GM18508 (cell line): Measurements from ENCODE around the gene HES5.
"Not testable (repeated sequence)": the region's sequence is repeated elsewhere in the genome, so short reads cannot be mapped to it uniquely, and the experiment has no call there.

ENCODE experiments used
- ATAC-seq: cut with Tn5 transposase; IDR thresholded peaks from one replicate; pipeline ENCODE4 v1.9.1; 2021; ENCODE audit warnings: moderate number of reproducible peaks; ENCODE audit not compliant: insufficient read depth, unreplicated experiment

The HES5 gene

GRCh38 chr1:2549367-2550029 is 19.4 kb upstream of the HES5 start:
- ATAC-seq: not testable (repeated sequence)

GRCh38 chr1:2548068-2548589 is 18.1 kb upstream of the HES5 start:
- ATAC-seq: no peak

- ATAC-seq: no peak
These were observed 17.4 kb upstream of the HES5 start for GRCh38 chr1:2547210-2548067.

GRCh38 chr1:2546515-2547209 is 16.6 kb upstream of the HES5 start:
- ATAC-seq: no peak

GRCh38 chr1:2545754-2546514 is 15.9 kb upstream of the HES5 start:
- no peak for ATAC-seq

- ATAC-seq: no peak
These were observed 15.0 kb upstream of the HES5 start for GRCh38 chr1:2544875-2545640.

GRCh38 chr1:2544093-2544874 is 14.2 kb upstream of the HES5 start:
- ATAC-seq: no peak

GRCh38 chr1:2543543-2544092 is 13.6 kb upstream of the HES5 start:
- no peak for ATAC-seq

- no peak for ATAC-seq
These were observed 12.3 kb upstream of the HES5 start for GRCh38 chr1:2542246-2542915.

- ATAC-seq: no peak
These were observed 11.7 kb upstream of the HES5 start for GRCh38 chr1:2541619-2542245.

GRCh38 chr1:2540816-2541492 is 10.9 kb upstream of the HES5 start:
- ATAC-seq: no peak

- ATAC-seq: no peak
These were observed 9.3 kb upstream of the HES5 start for GRCh38 chr1:2539312-2539907.

GRCh38 chr1:2538872-2539271 is 8.8 kb upstream of the HES5 start:
- no peak for ATAC-seq

GRCh38 chr1:2538376-2538775 is 8.3 kb upstream of the HES5 start:
- ATAC-seq: no peak

GRCh38 chr1:2537784-2538115 is 7.7 kb upstream of the HES5 start:
- ATAC-seq: no peak

GRCh38 chr1:2535981-2536380 is 5.9 kb upstream of the HES5 start:
- no peak for ATAC-seq

- no peak for ATAC-seq
These were observed 5.4 kb upstream of the HES5 start for GRCh38 chr1:2535455-2535854.
